ENCODE measurements around the gene AR.

- TF ChIP-seq CTCF (IDR thresholded peaks at IDR 0.05) (no peak), POLR2A (IDR thresholded peaks at IDR 0.05) (no peak)
Observed at GRCh38 chrX:67570839-67571238, 27.0 kb downstream of the AR start.
